ENCODE measurements around the gene KRT35. TPM values are rescaled to one million over a fixed set of nuclear protein-coding genes. Genes with fewer than 3 reads are reported as not detected.

Gene KRT35
- total and polyA plus RNA-seq, 2 donors (not counting 3 experiments of a cell fraction or from before 2014, with no cell fraction given) = not detected

DNA sequence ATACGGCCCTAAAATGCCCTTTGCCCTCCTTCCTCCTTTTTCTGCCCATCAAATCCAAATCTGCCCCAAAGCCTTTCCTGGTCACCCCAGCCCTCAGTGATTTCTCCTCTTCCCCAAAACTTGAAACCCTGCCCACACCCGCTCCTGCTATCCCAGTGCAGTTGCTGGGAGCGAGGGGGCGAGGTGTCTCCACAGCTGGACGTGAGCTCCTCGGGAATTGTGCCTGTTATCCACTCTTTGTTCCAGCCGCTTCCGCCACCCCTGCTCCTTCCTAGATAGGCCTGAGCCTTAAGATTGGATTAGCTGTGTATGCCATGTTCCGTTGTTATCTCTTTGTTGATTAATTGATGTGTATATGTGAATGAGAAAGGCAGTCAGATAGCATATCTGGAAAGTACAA lies 2.6 kb upstream of the KRT35 start:
- H3K9ac ChIP-seq (replicated peaks; ENCODE audit: extremely low read depth, insufficient read depth, low read length) = no peak overlapping the region
- H3K4me2 ChIP-seq (ENCODE audit: insufficient read depth, low read length) = no peak overlapping the region
- no peaks in the 10 kb centered on the region for H3K36me3 ChIP-seq (ENCODE audit: control insufficient read depth in 2 of 2, extremely low read depth in 1 of 2, insufficient read depth in 2 of 2, low read length in 2 of 2)
- TF ChIP-seq GATA2 (IDR thresholded peaks at IDR 0.05; ENCODE audit: insufficient read depth, insufficient read length, low read depth, low read length) (no peak), FOS (IDR thresholded peaks at IDR 0.05; ENCODE audit: borderline replicate concordance, insufficient read depth, low read length) (no peak), POLR2AphosphoS5 (IDR thresholded peaks at IDR 0.05; ENCODE audit: insufficient read depth, low read depth, low read length) (no peak), JUN (IDR thresholded peaks at IDR 0.05; ENCODE audit: borderline replicate concordance, insufficient read depth, insufficient read length, low read depth) (no peak)
- TF ChIP-seq, protein P1, sequence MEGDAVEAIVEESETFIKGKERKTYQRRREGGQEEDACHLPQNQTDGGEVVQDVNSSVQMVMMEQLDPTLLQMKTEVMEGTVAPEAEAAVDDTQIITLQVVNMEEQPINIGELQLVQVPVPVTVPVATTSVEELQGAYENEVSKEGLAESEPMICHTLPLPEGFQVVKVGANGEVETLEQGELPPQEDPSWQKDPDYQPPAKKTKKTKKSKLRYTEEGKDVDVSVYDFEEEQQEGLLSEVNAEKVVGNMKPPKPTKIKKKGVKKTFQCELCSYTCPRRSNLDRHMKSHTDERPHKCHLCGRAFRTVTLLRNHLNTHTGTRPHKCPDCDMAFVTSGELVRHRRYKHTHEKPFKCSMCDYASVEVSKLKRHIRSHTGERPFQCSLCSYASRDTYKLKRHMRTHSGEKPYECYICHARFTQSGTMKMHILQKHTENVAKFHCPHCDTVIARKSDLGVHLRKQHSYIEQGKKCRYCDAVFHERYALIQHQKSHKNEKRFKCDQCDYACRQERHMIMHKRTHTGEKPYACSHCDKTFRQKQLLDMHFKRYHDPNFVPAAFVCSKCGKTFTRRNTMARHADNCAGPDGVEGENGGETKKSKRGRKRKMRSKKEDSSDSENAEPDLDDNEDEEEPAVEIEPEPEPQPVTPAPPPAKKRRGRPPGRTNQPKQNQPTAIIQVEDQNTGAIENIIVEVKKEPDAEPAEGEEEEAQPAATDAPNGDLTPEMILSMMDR (IDR thresholded peaks at IDR 0.05; ENCODE audit: extremely low read depth in 1 of 2, insufficient read depth in 1 of 2, low read depth in 1 of 2, low read length in 2 of 2) = no peak
- BruUV-seq (replicated peaks) = no TSS peak
- no peaks in the 10 kb centered on the region for H3K79me2 ChIP-seq (ENCODE audit: control insufficient read depth, insufficient read depth, low read length)
- H4K20me1 ChIP-seq (replicated peaks; ENCODE audit: control insufficient read depth, extremely low read depth, insufficient read depth, low read length) = no peaks in the 10 kb centered on the region
- POLR2A ChIA-PET = no interaction called here
- no peak for DNase-seq (ENCODE audit: low read depth, low spot score)
- H3K9me1 ChIP-seq (replicated peaks; ENCODE audit: control insufficient read depth, extremely low read depth, insufficient read depth, low read length) = no peaks in the 10 kb centered on the region
- H2AFZ ChIP-seq (ENCODE audit: low read depth, low read length) = no peak overlapping the region
- no peaks in the 10 kb centered on the region for H3K9me3 ChIP-seq (replicated peaks; ENCODE audit: control insufficient read depth, insufficient read depth, low read length)
- no peaks in the 10 kb centered on the region for H3K27me3 ChIP-seq (ENCODE audit: control insufficient read depth in 2 of 2, insufficient read depth in 2 of 2, low read length in 2 of 2)
- H3K27ac ChIP-seq (ENCODE audit: insufficient read depth, low read depth, low read length) = no peak overlapping the region
- H3K4me1 ChIP-seq (ENCODE audit: control insufficient read depth, extremely low read depth, insufficient read depth, low read length) = no peaks in the 10 kb centered on the region
- CTCF ChIA-PET = interaction anchor here (1.6 to 22.3 kb wide), 3 partner anchors 12 to 96 kb away, joined by 3 to 350 read pairs (median 6); no protein-coding TSS in a partner anchor
- H3K4me3 ChIP-seq (replicated peaks in 1 of 3; ENCODE audit: insufficient read depth in 1 of 3, low read depth in 1 of 3, low read length in 3 of 3) = no peak overlapping the region
- intact Hi-C loops (cut with micrococcal nuclease) (no loop called here), dilution Hi-C loops (cut with MboI; ENCODE audit: extremely low pct_ligation_motif_present, low sequenced_read_pairs) (no loop called here)
- FAIRE-seq = no peak

- no TSS peak for BruUV-seq (replicated peaks)
- TF ChIP-seq EZH2 (IDR thresholded peaks at IDR 0.05; ENCODE audit: borderline replicate concordance, low read depth, low read length, severe bottlenecking) = no peak
- CTCF ChIA-PET = interaction anchor here (22.3 kb wide), 1 partner anchor 70 kb away, joined by 350 read pairs; no protein-coding TSS in a partner anchor
- H3K9ac ChIP-seq (replicated peaks; ENCODE audit: extremely low read depth, insufficient read depth, low read length) = no peak overlapping the region
- H2AFZ ChIP-seq (ENCODE audit: low read depth, low read length) = no peak overlapping the region
- intact Hi-C loops (cut with micrococcal nuclease) (no loop called here), dilution Hi-C loops (cut with MboI; ENCODE audit: extremely low pct_ligation_motif_present, low sequenced_read_pairs) (no loop called here)
- no peak overlapping the region for H3K27ac ChIP-seq (ENCODE audit: insufficient read depth, low read depth, low read length)
- H3K4me2 ChIP-seq (ENCODE audit: insufficient read depth, low read length) = no peak overlapping the region
- H3K9me3 ChIP-seq (replicated peaks; ENCODE audit: control insufficient read depth, insufficient read depth, low read length) = no peaks in the 10 kb centered on the region
- no peak for FAIRE-seq
- H3K36me3 ChIP-seq (ENCODE audit: control insufficient read depth in 2 of 2, extremely low read depth in 1 of 2, insufficient read depth in 2 of 2, low read length in 2 of 2) = no peaks in the 10 kb centered on the region
- H4K20me1 ChIP-seq (replicated peaks; ENCODE audit: control insufficient read depth, extremely low read depth, insufficient read depth, low read length) = no peaks in the 10 kb centered on the region
- H3K27me3 ChIP-seq (ENCODE audit: control insufficient read depth in 2 of 2, insufficient read depth in 2 of 2, low read length in 2 of 2) = no peaks in the 10 kb centered on the region
- H3K9me1 ChIP-seq (replicated peaks; ENCODE audit: control insufficient read depth, extremely low read depth, insufficient read depth, low read length) = no peaks in the 10 kb centered on the region
- no peak overlapping the region for H3K4me3 ChIP-seq (replicated peaks in 1 of 3; ENCODE audit: insufficient read depth in 1 of 3, low read depth in 1 of 3, low read length in 3 of 3)
- DNase-seq (ENCODE audit: low read depth, low spot score) = no peak
- POLR2A ChIA-PET = no interaction called here
- H3K4me1 ChIP-seq (ENCODE audit: control insufficient read depth, extremely low read depth, insufficient read depth, low read length) = no peaks in the 10 kb centered on the region
- no peaks in the 10 kb centered on the region for H3K79me2 ChIP-seq (ENCODE audit: control insufficient read depth, insufficient read depth, low read length)
Observed at GRCh38 chr17:41480581-41480980, 370 bp downstream of the KRT35 start.
